HuH-7 (cell line): ENCODE data around the gene SLC24A1.

Source experiments
- DNase-seq: peaks from one replicate; pipeline ENCODE4 v3.0.0; 2011; ENCODE audit warnings: low spot score

Gene SLC24A1

GRCh38 chr15:65651831-65652749, 30.4 kb downstream of the SLC24A1 start:
- DNase-seq: no peak

GRCh38 chr15:65653341-65653740, 31.6 kb downstream of the SLC24A1 start:
- no peak for DNase-seq

- DNase-seq: no peak
Measured at GRCh38 chr15:65653801-65654521, 32.2 kb downstream of the SLC24A1 start.

GRCh38 chr15:65655026-65655425, 33.3 kb downstream of the SLC24A1 start:
- DNase-seq: no peak

- DNase-seq: no peak
Measured at GRCh38 chr15:65655457-65655856, 33.7 kb downstream of the SLC24A1 start.

- DNase-seq: no peak
Measured at GRCh38 chr15:65659502-65660052, 37.8 kb downstream of the SLC24A1 start.

GRCh38 chr15:65660927-65661326, 39.2 kb downstream of the SLC24A1 start:
- DNase-seq: no peak

- DNase-seq: no peak
Measured at GRCh38 chr15:65663521-65663920, 41.8 kb downstream of the SLC24A1 start.

- no peak for DNase-seq
Measured at GRCh38 chr15:65666257-65666656, 44.5 kb downstream of the SLC24A1 start.

GRCh38 chr15:65675551-65675950, 53.8 kb downstream of the SLC24A1 start:
- no peak for DNase-seq

- no peak for DNase-seq
Measured at GRCh38 chr15:65676123-65676522, 54.4 kb downstream of the SLC24A1 start.

- DNase-seq: no peak
Measured at GRCh38 chr15:65680544-65680943, 58.8 kb downstream of the SLC24A1 start.

- DNase-seq: no peak
Measured at GRCh38 chr15:65682404-65682911, 60.7 kb downstream of the SLC24A1 start.

- DNase-seq: no peak
Measured at GRCh38 chr15:65688462-65688861, 66.7 kb downstream of the SLC24A1 start.

- no peak for DNase-seq
Measured at GRCh38 chr15:65690173-65690572, 68.4 kb downstream of the SLC24A1 start.

GRCh38 chr15:65690778-65691177, 69.0 kb downstream of the SLC24A1 start:
- no peak for DNase-seq

GRCh38 chr15:65695081-65695480, 73.3 kb downstream of the SLC24A1 start:
- DNase-seq: no peak
